HL-60 (cell line): ENCODE results near the gene CRYGS.

Source experiments
- DNase-seq, 2 experiments: peaks; one replicate each; pipeline ENCODE4 v3.0.0-alpha.2; 2010 to 2020; ENCODE audit warnings: low read depth in 1 of 2, low spot score in 1 of 2
- H3K27ac ChIP-seq: fragments of 250-450 bp; sonication (Bioruptor Pico); replicated peaks from 2 replicates; pipeline ENCODE4 v1.5.1; 2020; ENCODE audit warnings: mild to moderate bottlenecking, moderate library complexity
- H3K27me3 ChIP-seq: fragments of 250-450 bp; sonication (Bioruptor Pico); 2 replicates; pipeline ENCODE4 v1.5.1; 2021; ENCODE audit warnings: mild to moderate bottlenecking, moderate library complexity; ENCODE audit not compliant: insufficient read depth, poor library complexity, severe bottlenecking
- H3K4me3 ChIP-seq: replicated peaks from 2 replicates; pipeline ENCODE4 v1.5.1; 2011; ENCODE audit warnings: mild to moderate bottlenecking, control low read depth, low read length; ENCODE audit not compliant: insufficient read depth
- CTCF ChIP-seq: IDR thresholded peaks from one replicate; pipeline ENCODE4 v1.5.1; 2011; ENCODE audit warnings: low read length, control low read depth, inconsistent platforms; ENCODE audit not compliant: insufficient read depth
- GABPA ChIP-seq: IDR thresholded peaks from 2 replicates; pipeline ENCODE4 v1.6.1; 2012; ENCODE audit warnings: low read depth
- POLR2AphosphoS5 ChIP-seq: IDR thresholded peaks from 2 replicates; pipeline ENCODE4 v1.6.1; 2012; ENCODE audit warnings: low read depth
- REST ChIP-seq: IDR thresholded peaks from 2 replicates; pipeline ENCODE4 v1.6.1; 2012; ENCODE audit warnings: low read depth; ENCODE audit not compliant: insufficient replicate concordance
- SPI1 ChIP-seq: IDR thresholded peaks from 2 replicates; pipeline ENCODE4 v1.6.1; 2012; ENCODE audit warnings: low read depth, mild to moderate bottlenecking, borderline replicate concordance

CRYGS gene

GRCh38 chr3:186567072-186567921 is 23.1 kb upstream of the CRYGS start, which contains the start of gene TBCCD1:
TBCCD1 (minus strand) TSS chr3:186567339; CDS start chr3:186564329, 3,010 bp downstream.
- H3K27ac ChIP-seq, result peak within 1 kb of the TSS; percentile 81
- DNase-seq, result peak; percentile 88 to 92
- no peaks in the 10 kb centered on the region for H3K27me3 ChIP-seq
- TF ChIP-seq POLR2AphosphoS5 (peak; percentile 82), CTCF (no peak), GABPA (no peak), REST (peak; percentile 49), SPI1 (no peak)
- H3K4me3 ChIP-seq, result peak within 1 kb of the TSS; percentile 72

GRCh38 chr3:186566772-186567071 is 22.5 kb upstream of the CRYGS start:
- peak overlapping the region; percentile 72 for H3K4me3 ChIP-seq
- no peak for TF ChIP-seq CTCF
- TF ChIP-seq REST, result no peak
- no peak for TF ChIP-seq POLR2AphosphoS5
- no peak for TF ChIP-seq GABPA
- no peak for TF ChIP-seq SPI1
- H3K27ac ChIP-seq, result peak overlapping the region; percentile 81
- H3K27me3 ChIP-seq, result no peaks in the 10 kb centered on the region
- no peak for DNase-seq

GRCh38 chr3:186564586-186564985 is 20.4 kb upstream of the CRYGS start:
- Histone ChIP-seq H3K27ac (no peak overlapping the region), H3K4me3 (no peak overlapping the region), H3K27me3 (no peaks in the 10 kb centered on the region)
- DNase-seq, result no peak
- TF ChIP-seq REST, result no peak
- TF ChIP-seq CTCF, result no peak
- no peak for TF ChIP-seq SPI1
- no peak for TF ChIP-seq GABPA
- no peak for TF ChIP-seq POLR2AphosphoS5
